Measurements from ENCODE around the gene WFDC5. TPM values are rescaled to one million over a fixed set of nuclear protein-coding genes. Genes with fewer than 3 reads are reported as not detected.
"Not testable (repeated sequence)": the region's sequence is repeated elsewhere in the genome, so short reads cannot be mapped to it uniquely, and the experiment has no call there.

The WFDC5 gene
- total and polyA plus RNA-seq, 5 experiments from 2014 or later: not detected

- no peak overlapping the region for H3K4me3 Mint-ChIP-seq
- H3K9me3 Mint-ChIP-seq: peaks cover 0 to 28% (median 10%) of the 10 kb centered on the region in 9 donors
- H3K27me3 Mint-ChIP-seq: no peaks in the 10 kb centered on the region
- no peak for DNase-seq
- no peak for ATAC-seq
- H3K4me1 Mint-ChIP-seq: peaks cover 9 to 24% (median 17%) of the 10 kb centered on the region in 4 donors
- peak overlapping the region in 1 of 10 donors; percentile 3 for H3K27ac Mint-ChIP-seq
- H3K36me3 Mint-ChIP-seq: peaks cover 44 to 82% (median 66%) of the 10 kb centered on the region in 3 donors
- POLR2A ChIA-PET: no interaction called here
Measured at GRCh38 chr20:45082468-45082867, 32.5 kb downstream of the WFDC5 start.

GRCh38 chr20:45080867-45081624 is 33.9 kb downstream of the WFDC5 start:
- H3K27me3 Mint-ChIP-seq: no peaks in the 10 kb centered on the region
- peak in 1 of 2 donors; percentile 43 for ATAC-seq
- H3K9me3 Mint-ChIP-seq: peaks cover 0 to 28% (median 10%) of the 10 kb centered on the region in 9 donors
- peaks cover 6 to 19% (median 12%) of the 10 kb centered on the region in 4 donors for H3K4me1 Mint-ChIP-seq
- H3K36me3 Mint-ChIP-seq: peaks cover 49 to 83% (median 71%) of the 10 kb centered on the region in 3 donors
- H3K27ac Mint-ChIP-seq: peak overlapping the region in 3 of 10 donors; percentile 2 to 65 (median 23)
- POLR2A ChIA-PET: no interaction called here
- no peak overlapping the region for H3K4me3 Mint-ChIP-seq
- no peak for DNase-seq

GRCh38 chr20:45077559-45077958 is 37.4 kb downstream of the WFDC5 start:
- Mint-ChIP-seq H3K9me3 (peaks cover 0 to 20% (median 9%) of the 10 kb centered on the region in 9 donors), H3K4me3 (no peak overlapping the region), H3K27ac (peak overlapping the region in 3 of 10 donors; percentile 29 to 85 (median 70)), H3K36me3 (peaks cover 43 to 98% (median 55%) of the 10 kb centered on the region in 3 donors), H3K4me1 (peaks cover 7 to 20% (median 12%) of the 10 kb centered on the region in 4 donors), H3K27me3 (no peaks in the 10 kb centered on the region)
- POLR2A ChIA-PET: no interaction called here
- DNase-seq (no peak), ATAC-seq (no peak)

GRCh38 chr20:45073221-45073620 is 41.8 kb downstream of the WFDC5 start:
- no peak overlapping the region for H3K4me3 Mint-ChIP-seq
- DNase-seq (no peak), ATAC-seq (no peak)
- POLR2A ChIA-PET: no interaction called here
- no peaks in the 10 kb centered on the region for H3K9me3 Mint-ChIP-seq
- no peaks in the 10 kb centered on the region for H3K27me3 Mint-ChIP-seq
- peaks cover 14 to 92% (median 18%) of the 10 kb centered on the region in 3 donors for H3K36me3 Mint-ChIP-seq
- peaks cover 28 to 44% (median 41%) of the 10 kb centered on the region in 4 donors for H3K4me1 Mint-ChIP-seq
- peak overlapping the region in 8 of 10 donors; percentile 33 to 83 (median 66) for H3K27ac Mint-ChIP-seq

- Mint-ChIP-seq H3K27me3 (no peaks in the 10 kb centered on the region), H3K9me3 (no peaks in the 10 kb centered on the region), H3K4me1 (peaks cover 33 to 56% (median 51%) of the 10 kb centered on the region in 4 donors), H3K4me3 (no peak overlapping the region), H3K27ac (peak overlapping the region in 9 of 10 donors; percentile 44 to 83 (median 61)), H3K36me3 (peaks cover 14 to 92% (median 15%) of the 10 kb centered on the region in 3 donors)
- POLR2A ChIA-PET: interaction anchor here (0.8 kb wide), 1 partner anchor 11 kb away, joined by 4 read pairs; no protein-coding TSS in a partner anchor
- ATAC-seq (no peak), DNase-seq (no peak)
Measured at GRCh38 chr20:45072066-45072465, 42.9 kb downstream of the WFDC5 start.

GRCh38 chr20:45070932-45071632 is 43.9 kb downstream of the WFDC5 start:
- Mint-ChIP-seq H3K4me3 (no peak overlapping the region), H3K27ac (peak overlapping the region in 8 of 10 donors; percentile 19 to 83 (median 65))
- POLR2A ChIA-PET: interaction anchor here (0.8 to 1.4 kb wide), 2 partner anchors 11 to 12 kb away, joined by 4 read pairs; no protein-coding TSS in a partner anchor

GRCh38 chr20:45069261-45069660 is 45.7 kb downstream of the WFDC5 start:
- ATAC-seq: no peak
- POLR2A ChIA-PET: interaction anchor here (1.0 kb wide), 1 partner anchor 48 kb away, joined by 3 read pairs; no protein-coding TSS in a partner anchor
- H3K27ac Mint-ChIP-seq: peak overlapping the region; percentile 11 to 81 (median 52)
- no peak for DNase-seq
- no peak overlapping the region for H3K4me3 Mint-ChIP-seq
- H3K4me1 Mint-ChIP-seq: peaks cover 45 to 80% (median 71%) of the 10 kb centered on the region in 4 donors
- H3K36me3 Mint-ChIP-seq: peaks cover 4 to 91% (median 10%) of the 10 kb centered on the region in 3 donors
- no peaks in the 10 kb centered on the region for H3K9me3 Mint-ChIP-seq
- H3K27me3 Mint-ChIP-seq: no peaks in the 10 kb centered on the region

More at GRCh38 chr20:45070932-45071632, 43.9 kb downstream of the WFDC5 start:
- Mint-ChIP-seq H3K27me3 (no peaks in the 10 kb centered on the region), H3K36me3 (peaks cover 8 to 91% (median 10%) of the 10 kb centered on the region in 3 donors), H3K4me1 (peaks cover 36 to 64% (median 59%) of the 10 kb centered on the region in 4 donors), H3K9me3 (no peaks in the 10 kb centered on the region)
- ATAC-seq (no peak), DNase-seq (no peak)

- POLR2A ChIA-PET: no interaction called here
- H3K27ac Mint-ChIP-seq: peak overlapping the region in 6 of 10 donors; percentile 9 to 86 (median 18)
- no peak for DNase-seq
- H3K4me3 Mint-ChIP-seq: peak overlapping the region in 1 of 10 donors; percentile 42
- peaks cover 46 to 79% (median 75%) of the 10 kb centered on the region in 4 donors for H3K4me1 Mint-ChIP-seq
- H3K36me3 Mint-ChIP-seq: peaks cover 8 to 86% (median 14%) of the 10 kb centered on the region in 3 donors
- no peaks in the 10 kb centered on the region for H3K27me3 Mint-ChIP-seq
- no peaks in the 10 kb centered on the region for H3K9me3 Mint-ChIP-seq
- no peak for ATAC-seq
Measured at GRCh38 chr20:45067558-45067957, 47.4 kb downstream of the WFDC5 start.

GRCh38 chr20:45067087-45067486 is 47.9 kb downstream of the WFDC5 start:
- Mint-ChIP-seq H3K36me3 (peaks cover 8 to 86% (median 18%) of the 10 kb centered on the region in 3 donors), H3K4me3 (peak overlapping the region in 1 of 10 donors; percentile 42), H3K4me1 (peaks cover 49 to 80% (median 77%) of the 10 kb centered on the region in 4 donors), H3K27ac (peak overlapping the region in 5 of 10 donors; percentile 9 to 50 (median 16)), H3K9me3 (no peaks in the 10 kb centered on the region), H3K27me3 (no peaks in the 10 kb centered on the region)
- DNase-seq (no peak), ATAC-seq (no peak)
- POLR2A ChIA-PET: no interaction called here

- peaks cover 46 to 79% (median 79%) of the 10 kb centered on the region in 4 donors for H3K4me1 Mint-ChIP-seq
- peak overlapping the region in 1 of 10 donors; percentile 25 for H3K4me3 Mint-ChIP-seq
- no peaks in the 10 kb centered on the region for H3K27me3 Mint-ChIP-seq
Measured at GRCh38 chr20:45066372-45066771, 48.6 kb downstream of the WFDC5 start.

GRCh38 chr20:45064812-45065211 is 50.2 kb downstream of the WFDC5 start:
- Mint-ChIP-seq H3K4me3 (peak overlapping the region in 8 of 10 donors; percentile 16 to 62 (median 44)), H3K4me1 (peaks cover 45 to 82% (median 78%) of the 10 kb centered on the region in 4 donors), H3K9me3 (no peaks in the 10 kb centered on the region), H3K36me3 (peaks cover 8 to 86% (median 17%) of the 10 kb centered on the region in 3 donors), H3K27me3 (no peaks in the 10 kb centered on the region), H3K27ac (peak overlapping the region; percentile 11 to 86 (median 60))
- DNase-seq (no peak), ATAC-seq (no peak)
- POLR2A ChIA-PET: no interaction called here

More at GRCh38 chr20:45066372-45066771, 48.6 kb downstream of the WFDC5 start:
- POLR2A ChIA-PET: no interaction called here
- no peak for ATAC-seq
- Mint-ChIP-seq H3K9me3 (no peaks in the 10 kb centered on the region), H3K27ac (peak overlapping the region in 4 of 10 donors; percentile 9 to 66 (median 26)), H3K36me3 (peaks cover 8 to 87% (median 17%) of the 10 kb centered on the region in 3 donors)
- DNase-seq: no peak

GRCh38 chr20:45063107-45063506 is 51.9 kb downstream of the WFDC5 start:
- Mint-ChIP-seq H3K36me3 (peaks cover 8 to 84% (median 18%) of the 10 kb centered on the region in 3 donors), H3K27ac (peak overlapping the region in 8 of 10 donors; percentile 3 to 86 (median 49)), H3K4me3 (peak overlapping the region in 5 of 10 donors; percentile 39 to 66 (median 49)), H3K4me1 (peaks cover 43 to 81% (median 76%) of the 10 kb centered on the region in 4 donors)
- ATAC-seq, H3K9me3 Mint-ChIP-seq, DNase-seq, H3K27me3 Mint-ChIP-seq, POLR2A ChIA-PET: not testable (repeated sequence)
